Heart right ventricle (tissue), 16 donors: ENCODE measurements around the gene CDC27. TPM values are rescaled to one million over a fixed set of nuclear protein-coding genes. Genes with fewer than 3 reads are reported as not detected.
A peak's percentile ranks its signal among the peaks of the same experiment; 100 is the strongest.

ENCODE experiments used
- ATAC-seq, 8 donors: fragments of 200-7000 bp; cut with Tn5 transposase; one replicate each; pipeline ENCODE4 v1.9.1; 2020; ENCODE audit warnings: mild to moderate bottlenecking in 8 of 8, moderate library complexity in 8 of 8, moderate number of reproducible peaks in 1 of 8
- DNase-seq, 2 donors: peaks; one replicate each; pipeline ENCODE4 v3.0.0-alpha.2; 2020
- H3K27ac ChIP-seq, 10 donors: fragments of 200-600 bp; sonication (generic) in 2 of 10; one replicate each; pipeline versions ENCODE4 v1.5.0 to v1.8.0; 2020 to 2022; ENCODE audit warnings: mild to moderate bottlenecking in 3 of 10
- H3K27me3 ChIP-seq, 7 donors: fragments of 200-600 bp; one replicate each; pipeline ENCODE4 v1.8.0; 2021 to 2022; ENCODE audit warnings: mild to moderate bottlenecking in 2 of 7
- H3K36me3 ChIP-seq, 9 donors: fragments of 200-600 bp; sonication (generic) in 1 of 9; one replicate each; pipeline versions ENCODE4 v1.5.0 to v1.8.0; 2020 to 2022; ENCODE audit warnings: mild to moderate bottlenecking in 2 of 9
- H3K4me1 ChIP-seq, 9 donors: fragments of 200-600 bp; sonication (generic) in 1 of 9; one replicate each; pipeline versions ENCODE4 v1.5.0 to v1.8.0; 2020 to 2022; ENCODE audit warnings: mild to moderate bottlenecking in 4 of 9
- H3K4me3 ChIP-seq, 10 donors: fragments of 200-600 bp; sonication (generic) in 2 of 10; one replicate each; pipeline versions ENCODE4 v1.5.0 to v1.8.0; 2020 to 2022; ENCODE audit warnings: mild to moderate bottlenecking in 7 of 10, moderate library complexity in 2 of 10
- H3K9me3 ChIP-seq, 11 donors: fragments of 200-600 bp in 10 of 11; sonication (generic) in 2 of 11; one replicate each; pipeline versions ENCODE4 v1.5.0 to v1.8.0; 2013 to 2022; ENCODE audit warnings: mild to moderate bottlenecking in 2 of 11, control low read depth in 1 of 11, moderate library complexity in 1 of 11
- CTCF ChIP-seq, 9 donors: fragments of 200-600 bp; sonication (generic) in 2 of 9; IDR thresholded peaks; one replicate each; pipeline versions ENCODE4 v1.5.0 to v1.8.0; 2021 to 2022; ENCODE audit warnings: antibody characterized with exemption in 9 of 9, mild to moderate bottlenecking in 5 of 9, moderate library complexity in 1 of 9
- whole genome bisulfite sequencing, 2 donors: extraction: QIAGEN DNeasy Blood & Tissue Kit; methylation state at CpG; one replicate each; pipeline ENCODE4 v1.1.7; 2013; ENCODE audit warnings: inconsistent platforms in 1 of 2; 5-methylcytosine and 5-hydroxymethylcytosine counted together
- intact Hi-C, 10 donors: fragments of 100-400 bp; cut with DNase I; formaldehyde crosslinking; loops; one replicate each; pipeline versions ENCODE4 v1.11.1 to v1.14.2; 2022
- long read RNA-seq, 3 donors: library from polyadenylated mRNA; unstranded; transcript quantifications; one replicate each; pipeline ENCODE4 v2.0.0, GENCODE V29; 2020 to 2021
- polyA plus RNA-seq, 2 donors: library from polyadenylated mRNA; stranded (reverse); fragments of 200-250 nt; gene quantifications; one replicate each; pipeline ENCODE4 v1.2.3, GENCODE V29; 2013
- total RNA-seq, 10 donors: library from RNA; stranded (reverse); fragmentation: NEBNext Ultra II Directional in 3 of 10; extraction: Animal tissue kit (Norgen Biotek cat#: 25700) in 3 of 10; gene quantifications; one replicate each; pipeline versions ENCODE4 v1.2.1 to v1.2.4, GENCODE V29; 2021 to 2023
- donor health status: Arrhythmogenic right ventricular cardiomyopathy.
- donor health status: ischemic (EF 13 %, LVEDD 7.1; RV severe dilation, severe dysfunction).
- donor health status: healthy with polysubstance abuse.
- donor health status: DM: no; HTN: yes; CAD: no.
- donor health status: DM: no; HTN: no; CAD: no.
- donor health status: ischemic (EF 25% LVEDD 6.9; RV normal size, moderate dysfunction).
- donor health status: ischemic (EF 25% LVEDD 5.7; RV mildly dilated, moderate dysfunction).
- donor health status: healthy.
- donor health status: DM: yes; HTN: yes; CAD: no.
- donor health status: Ischemic cardiomyopathy.
- donor health status: ischemic (EF 35%, LVEDD 5.7; RV mildly dilated, moderate dysfunction).
- donor health status: nonischemic (EF 11% LVEDD 7.7; RV severe dilation, severe dysfunction).
- donor health status: DM: yes; HTN: yes; CAD: no.
- donor health status: PGD.
- donor health status: ischemic (EF 29% LVEDD 5.4; RV normal size, mild dysfunction).
- donor health status: nonischemic (EF 23%, LVEDD 6.1; RV moderate dilation, normal function).

Gene CDC27
- total RNA-seq: 100 to 1,000 TPM in 2 of 10 donors, 10 to 100 TPM in 8; 73.7 to 103 (median 84.9) TPM
- polyA plus RNA-seq: 10 to 100 TPM; 14.0 to 21.3 TPM
- long read RNA-seq, donor 1, partial matches to known transcripts: 5 of 9 reads
- long read RNA-seq, donor 1, other reads (novel, unspliced or antisense): 4 of 9 reads
- long read RNA-seq, donor 2, partial matches to known transcripts: 3 of 8 reads
- long read RNA-seq, donor 2, other reads (novel, unspliced or antisense): 3 of 8 reads
- long read RNA-seq, donor 3, partial matches to known transcripts: 23 of 35 reads
- long read RNA-seq, donor 3, other reads (novel, unspliced or antisense): 9 of 35 reads

- Histone ChIP-seq H3K36me3 (no peaks in the 10 kb centered on the region), H3K9me3 (no peaks in the 10 kb centered on the region), H3K27ac (peak within 1 kb of the TSS; percentile 88 to 99 (median 96)), H3K4me1 (peaks cover 5 to 48% (median 46%) of the 10 kb centered on the region in 9 donors), H3K27me3 (no peaks in the 10 kb centered on the region), H3K4me3 (peak within 1 kb of the TSS; percentile 54 to 88 (median 71))
- peak; percentile 98 to 100 for DNase-seq
- ATAC-seq: peak; percentile 97 to 98 (median 98)
- 0% methylated on average over 64 of the region's 64 CpGs for WGBS, 2 donors
- TF ChIP-seq CTCF (IDR thresholded peaks at IDR 0.05): no peak
- intact Hi-C loops: loop anchor here in 3 of 10 donors (2.0 to 10.0 kb wide), 3 partner anchors 33 to 86 kb away; no protein-coding TSS in a partner anchor
These were observed at the start of gene CDC27 for GRCh38 chr17:47188876-47189731. CDC27 (minus strand) TSS chr17:47189295; CDS start chr17:47189172, 123 bp downstream.

GRCh38 chr17:47238321-47239010 is 49.4 kb upstream of the CDC27 start:
- 88 to 91% methylated on average over 27 to 29 of the region's 29 CpGs for WGBS, 2 donors
- Histone ChIP-seq H3K36me3 (no peaks in the 10 kb centered on the region), H3K4me1 (peaks cover 0 to 24% (median 21%) of the 10 kb centered on the region in 9 donors), H3K27ac (peak overlapping the region in 2 of 10 donors; percentile 77 to 88), H3K9me3 (peaks cover 0 to 4% (median 0%) of the 10 kb centered on the region in 11 donors), H3K27me3 (no peaks in the 10 kb centered on the region), H3K4me3 (no peak overlapping the region)
- DNase-seq (no peak), ATAC-seq (peak in 1 of 8 donors; percentile 25)
- TF ChIP-seq CTCF (IDR thresholded peaks at IDR 0.05): no peak
- intact Hi-C loops: loop anchor here in 3 of 10 donors (5.0 to 10.0 kb wide), 3 partner anchors 39 to 376 kb away; no protein-coding TSS in a partner anchor

- Histone ChIP-seq H3K36me3 (no peaks in the 10 kb centered on the region), H3K9me3 (peaks cover 0 to 4% (median 0%) of the 10 kb centered on the region in 11 donors), H3K4me3 (no peak overlapping the region), H3K4me1 (peaks cover 0 to 24% (median 21%) of the 10 kb centered on the region in 9 donors), H3K27me3 (no peaks in the 10 kb centered on the region), H3K27ac (no peak overlapping the region)
- DNase-seq (no peak), ATAC-seq (peak in 1 of 8 donors; percentile 8)
- WGBS, 2 donors: 94 to 99% methylated on average over 7 of the region's 7 CpGs
- TF ChIP-seq CTCF (IDR thresholded peaks at IDR 0.05): no peak
- intact Hi-C loops: loop anchor here in 4 of 10 donors (2.0 to 10.0 kb wide), 4 partner anchors 39 to 377 kb away; no protein-coding TSS in a partner anchor
These were observed 48.7 kb upstream of the CDC27 start for GRCh38 chr17:47237841-47238240.
